Liver (tissue), 9 donors: ENCODE measurements around the gene CEP126. TPM values are rescaled to one million over a fixed set of nuclear protein-coding genes. Genes with fewer than 3 reads are reported as not detected.

Experiments
- DNase-seq: peaks from one replicate; pipeline ENCODE4 v3.0.0-alpha.2; 2017; ENCODE audit warnings: low spot score
- H3K27ac ChIP-seq, 2 donors: one replicate each; pipeline ENCODE4 v1.7.0; 2013; ENCODE audit warnings: inconsistent platforms in 2 of 2, low read length in 2 of 2, control low read depth in 1 of 2, low read depth in 1 of 2, mild to moderate bottlenecking in 1 of 2
- H3K27me3 ChIP-seq, 4 donors: one replicate each; pipeline versions ENCODE4 v1.6.1 to v1.7.0; 2013; ENCODE audit warnings: low read length in 3 of 4, inconsistent platforms in 1 of 4, mild to moderate bottlenecking in 1 of 4, moderate library complexity in 1 of 4; ENCODE audit not compliant: control insufficient read depth in 4 of 4, insufficient read depth in 4 of 4
- H3K36me3 ChIP-seq, 4 donors: one replicate each; pipeline versions ENCODE4 v1.6.1 to v1.7.0; 2013; ENCODE audit warnings: low read length in 3 of 4, mild to moderate bottlenecking in 3 of 4, low read depth in 1 of 4, moderate library complexity in 1 of 4; ENCODE audit not compliant: control insufficient read depth in 4 of 4, insufficient read depth in 3 of 4
- H3K4me1 ChIP-seq, 4 donors: one replicate each; pipeline versions ENCODE4 v1.6.1 to v1.7.0; 2013; ENCODE audit warnings: low read length in 3 of 4, mild to moderate bottlenecking in 3 of 4, moderate library complexity in 1 of 4; ENCODE audit not compliant: control insufficient read depth in 4 of 4, insufficient read depth in 4 of 4
- H3K4me3 ChIP-seq, 3 donors: one replicate each; pipeline versions ENCODE4 v1.6.1 to v1.7.0; 2013; ENCODE audit warnings: low read length in 3 of 3, control low read depth in 1 of 3, low read depth in 1 of 3, mild to moderate bottlenecking in 1 of 3
- H3K9ac ChIP-seq, 2 donors: one replicate each; pipeline ENCODE4 v1.7.0; 2013; ENCODE audit warnings: low read length in 2 of 2, mild to moderate bottlenecking in 2 of 2, moderate library complexity in 2 of 2, control low read depth in 1 of 2, low read depth in 1 of 2
- H3K9me3 ChIP-seq, 4 donors: one replicate each; pipeline versions ENCODE4 v1.6.1 to v1.7.0; 2013; ENCODE audit warnings: low read length in 3 of 4; ENCODE audit not compliant: control insufficient read depth in 4 of 4
- EGR1 ChIP-seq, 2 donors: IDR thresholded peaks; 2 replicates each; pipeline ENCODE4 v1.6.1; 2016 to 2018; ENCODE audit warnings: antibody characterized with exemption in 2 of 2, low read depth in 2 of 2
- FOXA1 ChIP-seq: IDR thresholded peaks from 2 replicates; pipeline ENCODE4 v1.6.1; 2016; ENCODE audit warnings: antibody characterized with exemption
- GABPA ChIP-seq, 2 donors: IDR thresholded peaks in 1 of 2; conservative IDR thresholded peaks in 1 of 2; 2 replicates each; pipeline ENCODE4 v1.6.1; 2016; ENCODE audit warnings: antibody characterized with exemption in 2 of 2, mild to moderate bottlenecking in 1 of 2, moderate library complexity in 1 of 2
- HNF4G ChIP-seq: IDR thresholded peaks from 2 replicates; pipeline ENCODE4 v1.6.1; 2016; ENCODE audit warnings: antibody characterized with exemption
- NR2F2 ChIP-seq: IDR thresholded peaks from 2 replicates; pipeline ENCODE4 v1.6.1; 2016; ENCODE audit warnings: antibody characterized with exemption
- RAD21 ChIP-seq, 2 donors: IDR thresholded peaks; 2 replicates each; pipeline ENCODE4 v1.6.1; 2016; ENCODE audit warnings: antibody characterized with exemption in 2 of 2, mild to moderate bottlenecking in 2 of 2
- SP1 ChIP-seq: IDR thresholded peaks from 2 replicates; pipeline ENCODE4 v1.6.1; 2018; ENCODE audit warnings: antibody characterized with exemption, mild to moderate bottlenecking
- YY1 ChIP-seq: IDR thresholded peaks from 2 replicates; pipeline ENCODE4 v1.6.1; 2016; ENCODE audit warnings: antibody characterized with exemption, mild to moderate bottlenecking
- WGBS: extraction: QIAGEN DNeasy Blood & Tissue Kit; methylation state at CpG from one replicate; pipeline ENCODE4 v1.1.7; 2013; 5-methylcytosine and 5-hydroxymethylcytosine counted together
- polyA plus RNA-seq, 2 donors: library from polyadenylated mRNA; stranded (reverse) in 1 of 2; unstranded in 1 of 2; fragments of 200-250 nt in 1 of 2; fragments of >200 nt in 1 of 2; fragmentation: Nextera tagmentation in 1 of 2; extraction: Ambion mirVana in 1 of 2; gene quantifications; one replicate each; pipeline versions ENCODE4 v1.2.1 to v1.2.3, GENCODE V29; 2013 to 2015
- total RNA-seq, 2 donors: library from RNA; depleted of rRNA; stranded (reverse); fragments of >200 nt; gene quantifications; one replicate each; pipeline ENCODE4 v1.2.3, GENCODE V29; 2014
- TF ChIP-seq, protein P1 (sequence below): IDR thresholded peaks from 2 replicates; pipeline ENCODE4 v1.6.1; 2016; ENCODE audit warnings: antibody characterized with exemption, mild to moderate bottlenecking
- TF ChIP-seq, protein P2 (sequence below): IDR thresholded peaks from 2 replicates; pipeline ENCODE4 v1.6.1; 2016; ENCODE audit warnings: antibody characterized with exemption
- TF ChIP-seq, protein P3 (sequence below): IDR thresholded peaks from 2 replicates; pipeline ENCODE4 v1.6.1; 2016; ENCODE audit warnings: antibody characterized with exemption
- TF ChIP-seq, protein P4 (sequence below): fragments of 150-350 bp; IDR thresholded peaks from 2 replicates; pipeline ENCODE4 v1.5.1; 2017; ENCODE audit warnings: improper control_type of control experiment, low read depth, low read length; ENCODE audit not compliant: missing input control
- donor health status: healthy.
- donor health status: healthy.
- donor health status: healthy.
- donor health status: healthy.
- donor health status: healthy.

Gene CEP126
- total and polyA plus RNA-seq, 4 donors: 0.02 to 0.75 (median 0.16) TPM

DNA sequence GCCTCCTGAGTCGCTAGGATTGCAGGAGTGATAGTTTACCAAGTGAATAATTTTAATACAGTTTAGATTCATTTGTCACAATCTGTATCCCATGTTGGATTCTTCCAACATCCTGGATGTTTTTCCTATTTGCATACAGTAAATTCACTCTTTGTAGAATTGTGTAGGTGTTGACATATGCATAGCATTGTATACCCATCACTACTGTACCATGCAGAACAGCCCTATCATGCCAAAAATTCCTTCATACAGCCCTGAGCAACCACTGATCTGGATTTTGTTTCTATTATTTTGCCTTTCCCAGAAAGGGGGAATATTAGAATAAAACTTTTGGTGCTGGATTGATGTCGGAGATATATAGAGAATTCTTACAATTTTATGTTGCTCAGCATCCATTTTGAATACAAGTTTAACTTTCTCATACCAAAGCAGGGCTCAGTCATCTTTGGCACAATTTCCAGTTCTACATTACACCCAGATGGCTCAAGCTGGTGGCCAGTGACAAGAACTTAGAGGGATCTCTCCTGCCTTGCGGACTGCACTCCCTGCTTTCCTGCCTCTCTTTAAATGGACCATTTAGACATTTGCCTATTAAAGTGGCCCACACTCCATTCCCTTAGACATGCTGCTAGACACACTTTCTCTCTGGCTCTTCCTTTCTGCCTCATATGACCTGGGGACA, 87.0 kb downstream of the CEP126 start:
- Histone ChIP-seq H3K27ac (no peak overlapping the region), H3K9me3 (no peaks in the 10 kb centered on the region), H3K4me3 (no peak overlapping the region), H3K4me1 (peaks cover 0 to under 1% (median under 1%) of the 10 kb centered on the region in 4 donors), H3K36me3 (no peaks in the 10 kb centered on the region), H3K9ac (no peak overlapping the region), H3K27me3 (no peaks in the 10 kb centered on the region)
- TF ChIP-seq EGR1 (IDR thresholded peaks at IDR 0.05; ENCODE audit: low read depth in 2 of 2) (no peak), FOXA1 (no peak), GABPA (IDR thresholded peaks at IDR 0.05 in 1 of 2, conservative IDR thresholded peaks at IDR 0.05 in 1 of 2) (no peak), RAD21 (IDR thresholded peaks at IDR 0.05) (no peak)
- TF ChIP-seq, protein P1, sequence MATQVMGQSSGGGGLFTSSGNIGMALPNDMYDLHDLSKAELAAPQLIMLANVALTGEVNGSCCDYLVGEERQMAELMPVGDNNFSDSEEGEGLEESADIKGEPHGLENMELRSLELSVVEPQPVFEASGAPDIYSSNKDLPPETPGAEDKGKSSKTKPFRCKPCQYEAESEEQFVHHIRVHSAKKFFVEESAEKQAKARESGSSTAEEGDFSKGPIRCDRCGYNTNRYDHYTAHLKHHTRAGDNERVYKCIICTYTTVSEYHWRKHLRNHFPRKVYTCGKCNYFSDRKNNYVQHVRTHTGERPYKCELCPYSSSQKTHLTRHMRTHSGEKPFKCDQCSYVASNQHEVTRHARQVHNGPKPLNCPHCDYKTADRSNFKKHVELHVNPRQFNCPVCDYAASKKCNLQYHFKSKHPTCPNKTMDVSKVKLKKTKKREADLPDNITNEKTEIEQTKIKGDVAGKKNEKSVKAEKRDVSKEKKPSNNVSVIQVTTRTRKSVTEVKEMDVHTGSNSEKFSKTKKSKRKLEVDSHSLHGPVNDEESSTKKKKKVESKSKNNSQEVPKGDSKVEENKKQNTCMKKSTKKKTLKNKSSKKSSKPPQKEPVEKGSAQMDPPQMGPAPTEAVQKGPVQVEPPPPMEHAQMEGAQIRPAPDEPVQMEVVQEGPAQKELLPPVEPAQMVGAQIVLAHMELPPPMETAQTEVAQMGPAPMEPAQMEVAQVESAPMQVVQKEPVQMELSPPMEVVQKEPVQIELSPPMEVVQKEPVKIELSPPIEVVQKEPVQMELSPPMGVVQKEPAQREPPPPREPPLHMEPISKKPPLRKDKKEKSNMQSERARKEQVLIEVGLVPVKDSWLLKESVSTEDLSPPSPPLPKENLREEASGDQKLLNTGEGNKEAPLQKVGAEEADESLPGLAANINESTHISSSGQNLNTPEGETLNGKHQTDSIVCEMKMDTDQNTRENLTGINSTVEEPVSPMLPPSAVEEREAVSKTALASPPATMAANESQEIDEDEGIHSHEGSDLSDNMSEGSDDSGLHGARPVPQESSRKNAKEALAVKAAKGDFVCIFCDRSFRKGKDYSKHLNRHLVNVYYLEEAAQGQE: no peak
- 96% methylated on average over 3 of the region's 3 CpGs for WGBS
- DNase-seq: no peak

DNA sequence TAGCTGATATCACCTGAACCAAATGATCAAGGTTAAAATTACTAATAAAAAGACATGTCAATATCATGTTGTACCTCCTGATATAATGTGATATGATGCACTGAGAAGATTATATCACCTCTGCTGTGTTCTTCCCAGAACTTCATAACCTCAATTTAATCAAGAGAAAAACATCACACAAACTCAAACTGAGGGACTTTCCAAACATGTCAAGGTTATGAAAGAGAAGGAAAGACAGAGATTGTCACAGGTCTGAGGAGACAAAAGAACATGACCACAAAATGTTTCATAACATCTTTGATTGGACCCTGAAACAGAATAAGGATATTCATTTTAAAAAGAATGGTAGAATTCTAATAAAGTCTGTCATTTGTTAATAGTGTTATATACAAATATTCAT, 89.4 kb downstream of the CEP126 start:
- Histone ChIP-seq H3K4me1 (peaks cover 0 to 10% (median 8%) of the 10 kb centered on the region in 4 donors), H3K27me3 (no peaks in the 10 kb centered on the region), H3K27ac (no peak overlapping the region), H3K4me3 (no peak overlapping the region), H3K9ac (no peak overlapping the region), H3K36me3 (no peaks in the 10 kb centered on the region), H3K9me3 (no peaks in the 10 kb centered on the region)
- TF ChIP-seq, protein P2, sequence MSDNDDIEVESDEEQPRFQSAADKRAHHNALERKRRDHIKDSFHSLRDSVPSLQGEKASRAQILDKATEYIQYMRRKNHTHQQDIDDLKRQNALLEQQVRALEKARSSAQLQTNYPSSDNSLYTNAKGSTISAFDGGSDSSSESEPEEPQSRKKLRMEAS: no peak
- TF ChIP-seq NR2F2 (no peak), SP1 (no peak), YY1 (no peak), HNF4G (no peak)
- TF ChIP-seq, protein P3, sequence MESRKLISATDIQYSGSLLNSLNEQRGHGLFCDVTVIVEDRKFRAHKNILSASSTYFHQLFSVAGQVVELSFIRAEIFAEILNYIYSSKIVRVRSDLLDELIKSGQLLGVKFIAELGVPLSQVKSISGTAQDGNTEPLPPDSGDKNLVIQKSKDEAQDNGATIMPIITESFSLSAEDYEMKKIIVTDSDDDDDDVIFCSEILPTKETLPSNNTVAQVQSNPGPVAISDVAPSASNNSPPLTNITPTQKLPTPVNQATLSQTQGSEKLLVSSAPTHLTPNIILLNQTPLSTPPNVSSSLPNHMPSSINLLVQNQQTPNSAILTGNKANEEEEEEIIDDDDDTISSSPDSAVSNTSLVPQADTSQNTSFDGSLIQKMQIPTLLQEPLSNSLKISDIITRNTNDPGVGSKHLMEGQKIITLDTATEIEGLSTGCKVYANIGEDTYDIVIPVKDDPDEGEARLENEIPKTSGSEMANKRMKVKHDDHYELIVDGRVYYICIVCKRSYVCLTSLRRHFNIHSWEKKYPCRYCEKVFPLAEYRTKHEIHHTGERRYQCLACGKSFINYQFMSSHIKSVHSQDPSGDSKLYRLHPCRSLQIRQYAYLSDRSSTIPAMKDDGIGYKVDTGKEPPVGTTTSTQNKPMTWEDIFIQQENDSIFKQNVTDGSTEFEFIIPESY: no peak
- TF ChIP-seq, protein P1: no peak
- TF ChIP-seq, protein P4, sequence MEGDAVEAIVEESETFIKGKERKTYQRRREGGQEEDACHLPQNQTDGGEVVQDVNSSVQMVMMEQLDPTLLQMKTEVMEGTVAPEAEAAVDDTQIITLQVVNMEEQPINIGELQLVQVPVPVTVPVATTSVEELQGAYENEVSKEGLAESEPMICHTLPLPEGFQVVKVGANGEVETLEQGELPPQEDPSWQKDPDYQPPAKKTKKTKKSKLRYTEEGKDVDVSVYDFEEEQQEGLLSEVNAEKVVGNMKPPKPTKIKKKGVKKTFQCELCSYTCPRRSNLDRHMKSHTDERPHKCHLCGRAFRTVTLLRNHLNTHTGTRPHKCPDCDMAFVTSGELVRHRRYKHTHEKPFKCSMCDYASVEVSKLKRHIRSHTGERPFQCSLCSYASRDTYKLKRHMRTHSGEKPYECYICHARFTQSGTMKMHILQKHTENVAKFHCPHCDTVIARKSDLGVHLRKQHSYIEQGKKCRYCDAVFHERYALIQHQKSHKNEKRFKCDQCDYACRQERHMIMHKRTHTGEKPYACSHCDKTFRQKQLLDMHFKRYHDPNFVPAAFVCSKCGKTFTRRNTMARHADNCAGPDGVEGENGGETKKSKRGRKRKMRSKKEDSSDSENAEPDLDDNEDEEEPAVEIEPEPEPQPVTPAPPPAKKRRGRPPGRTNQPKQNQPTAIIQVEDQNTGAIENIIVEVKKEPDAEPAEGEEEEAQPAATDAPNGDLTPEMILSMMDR: no peak
- no peak for DNase-seq
